ENCODE measurements around the gene GABARAP.

Gene GABARAP

DNA sequence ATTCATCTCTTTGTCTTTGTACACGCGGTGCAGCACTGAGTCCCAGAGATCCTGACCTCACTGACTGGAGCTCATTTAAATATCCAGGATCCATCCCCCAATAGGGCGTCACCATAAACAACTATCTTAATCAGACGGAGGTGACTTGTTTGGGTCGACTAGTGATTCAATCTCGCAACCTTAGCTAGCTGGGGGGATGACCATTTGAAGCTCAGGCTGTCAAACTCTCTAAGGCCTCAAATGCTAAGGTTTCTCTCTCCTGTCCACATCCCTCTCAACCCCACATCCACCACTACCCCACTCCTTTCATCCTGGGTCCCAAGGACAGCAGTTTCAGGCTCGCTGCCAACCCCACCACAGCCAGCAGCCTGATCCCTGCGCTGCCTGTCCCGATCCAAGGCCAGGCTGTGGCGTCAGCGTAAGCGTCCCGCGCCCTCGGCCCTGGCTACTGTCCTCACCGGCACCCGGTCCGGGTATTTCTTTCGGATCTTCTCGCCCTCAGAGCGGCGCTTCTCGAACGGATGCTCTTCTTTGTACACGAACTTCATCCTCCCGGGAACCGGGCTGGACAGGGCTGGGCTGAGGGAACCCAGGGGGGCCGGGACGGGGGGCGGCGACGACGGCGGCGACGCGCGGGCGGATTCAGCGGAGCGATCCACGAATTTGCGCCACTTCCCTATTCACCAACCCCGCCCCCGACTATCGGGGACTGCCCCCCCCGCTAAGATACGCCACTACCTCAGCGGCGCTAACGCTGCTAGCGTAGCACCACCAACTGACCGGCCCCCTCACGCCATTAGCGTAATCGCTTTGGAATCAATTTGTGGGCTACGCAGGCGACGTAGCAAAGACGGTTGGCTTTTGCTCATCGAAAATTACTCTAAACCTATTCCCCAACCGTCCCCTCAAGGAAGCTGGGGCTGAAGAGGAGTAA is at the start of gene GABARAP:
TSS of gene GABARAP (minus strand) at position 667 of the 934 bp plus-strand sequence. CDS start at position 548, 119 bp downstream.
- peak; percentile 87 for DNase-seq

DNA sequence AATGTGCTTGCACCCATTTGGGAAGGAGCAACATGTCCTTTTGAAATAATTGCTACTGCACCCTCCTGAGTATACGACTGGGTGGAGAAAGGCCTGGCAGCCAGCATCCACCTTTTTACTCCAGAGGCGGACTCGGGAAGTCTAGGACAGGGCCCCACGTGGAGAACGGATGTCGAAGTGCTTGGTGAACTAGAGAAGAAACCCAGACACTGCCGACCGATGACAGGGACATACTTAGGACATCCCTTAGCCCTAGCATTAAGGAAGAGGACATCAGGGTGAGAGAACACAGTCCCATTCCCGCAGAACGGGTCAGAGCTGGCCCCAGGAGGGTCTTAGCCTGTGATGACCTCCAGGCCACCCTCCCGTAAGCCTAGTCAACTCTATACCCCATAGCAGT is 48.4 kb upstream of the GABARAP start:
- no peak for DNase-seq

DNA sequence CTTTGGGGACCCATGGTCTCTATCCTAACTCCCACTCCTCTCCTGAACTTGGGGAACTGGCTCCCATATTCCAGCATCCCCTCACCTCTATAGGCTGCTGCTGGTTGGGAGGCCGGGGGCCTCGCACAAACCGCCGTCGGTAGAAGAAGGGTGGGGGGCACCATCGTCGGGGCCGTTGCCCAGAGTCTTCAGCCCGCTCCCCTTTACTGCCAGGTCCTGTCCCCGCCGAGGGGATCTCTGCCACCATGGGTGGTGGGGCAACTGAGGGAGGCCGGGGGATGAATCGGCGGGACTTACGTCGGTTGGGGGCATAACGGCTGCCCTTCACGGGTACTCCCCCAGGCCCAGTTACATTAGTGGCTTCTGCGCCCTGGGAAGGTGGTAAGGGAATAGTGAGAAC is 47.9 kb upstream of the GABARAP start:
- DNase-seq: no peak

DNA sequence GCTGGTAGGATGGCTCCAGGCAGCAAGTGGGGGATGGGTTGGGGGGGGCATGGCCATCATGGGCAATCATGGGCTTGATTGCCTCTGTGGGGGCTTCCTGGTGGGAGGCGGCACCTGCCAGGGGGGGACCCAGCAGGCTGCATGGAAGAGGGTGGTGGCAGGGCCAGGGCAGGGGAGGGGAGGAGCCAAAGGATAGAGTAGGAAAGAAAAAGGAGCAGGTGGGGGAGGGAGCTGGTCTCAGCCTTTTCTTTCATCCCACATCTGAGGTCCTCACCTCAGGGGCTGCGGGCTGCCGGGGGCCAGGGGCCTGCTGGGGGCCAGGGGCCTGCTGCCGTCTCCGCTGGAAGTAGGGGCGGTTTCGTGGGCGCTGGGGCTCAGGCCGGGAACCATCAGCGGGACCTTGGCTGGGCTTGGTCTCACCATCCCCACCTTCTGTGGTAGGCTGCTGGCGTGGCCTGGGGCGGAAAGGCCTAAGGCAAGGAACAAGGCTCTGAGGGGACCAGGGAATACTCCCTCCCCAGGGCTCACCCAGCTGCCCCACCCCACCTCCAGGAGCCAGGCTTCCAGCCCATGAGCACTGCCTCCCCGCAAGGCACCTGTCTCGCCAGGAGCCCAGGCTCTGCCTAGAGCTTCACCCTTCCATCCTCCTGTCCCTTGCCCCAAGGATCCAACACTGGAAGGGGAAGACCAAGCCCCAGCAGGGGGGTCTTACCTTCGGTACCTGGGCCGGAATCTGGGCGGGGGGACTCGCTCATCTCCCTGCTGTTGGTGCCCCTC is 47.2 kb upstream of the GABARAP start:
- no peak for DNase-seq

DNA sequence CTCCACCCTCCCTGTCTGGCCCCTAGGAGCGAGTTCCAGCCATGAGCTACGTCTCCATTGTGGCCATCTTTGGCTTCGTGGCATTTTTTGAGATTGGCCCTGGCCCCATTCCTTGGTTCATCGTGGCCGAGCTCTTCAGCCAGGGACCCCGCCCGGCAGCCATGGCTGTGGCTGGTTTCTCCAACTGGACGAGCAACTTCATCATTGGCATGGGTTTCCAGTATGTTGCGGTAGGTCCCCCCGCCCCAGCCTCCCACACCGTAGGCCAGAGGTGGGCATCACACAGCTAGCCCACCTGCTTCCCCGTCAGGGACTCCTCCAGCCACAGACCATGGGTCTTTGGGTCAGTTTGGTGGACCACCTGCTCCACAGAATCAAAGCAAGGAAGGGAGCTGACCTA is 43.4 kb upstream of the GABARAP start:
- DNase-seq: no peak

DNA sequence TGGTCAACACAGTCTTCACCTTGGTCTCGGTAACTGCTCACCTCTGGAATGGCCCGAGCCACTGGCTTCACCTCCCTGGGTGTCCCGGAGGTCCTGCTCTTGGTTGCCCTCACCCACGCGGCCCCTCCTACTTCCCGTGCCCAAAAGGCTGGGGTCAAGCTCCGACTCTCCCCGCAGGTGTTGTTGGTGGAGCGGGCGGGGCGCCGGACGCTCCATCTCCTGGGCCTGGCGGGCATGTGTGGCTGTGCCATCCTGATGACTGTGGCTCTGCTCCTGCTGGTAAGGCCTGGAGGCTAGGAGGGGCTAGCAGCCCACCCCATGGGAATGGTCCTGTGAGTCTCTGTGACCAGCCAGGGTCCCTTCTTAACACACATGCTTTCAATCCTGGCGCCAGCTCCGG is 42.7 kb upstream of the GABARAP start:
- DNase-seq: no peak

DNA sequence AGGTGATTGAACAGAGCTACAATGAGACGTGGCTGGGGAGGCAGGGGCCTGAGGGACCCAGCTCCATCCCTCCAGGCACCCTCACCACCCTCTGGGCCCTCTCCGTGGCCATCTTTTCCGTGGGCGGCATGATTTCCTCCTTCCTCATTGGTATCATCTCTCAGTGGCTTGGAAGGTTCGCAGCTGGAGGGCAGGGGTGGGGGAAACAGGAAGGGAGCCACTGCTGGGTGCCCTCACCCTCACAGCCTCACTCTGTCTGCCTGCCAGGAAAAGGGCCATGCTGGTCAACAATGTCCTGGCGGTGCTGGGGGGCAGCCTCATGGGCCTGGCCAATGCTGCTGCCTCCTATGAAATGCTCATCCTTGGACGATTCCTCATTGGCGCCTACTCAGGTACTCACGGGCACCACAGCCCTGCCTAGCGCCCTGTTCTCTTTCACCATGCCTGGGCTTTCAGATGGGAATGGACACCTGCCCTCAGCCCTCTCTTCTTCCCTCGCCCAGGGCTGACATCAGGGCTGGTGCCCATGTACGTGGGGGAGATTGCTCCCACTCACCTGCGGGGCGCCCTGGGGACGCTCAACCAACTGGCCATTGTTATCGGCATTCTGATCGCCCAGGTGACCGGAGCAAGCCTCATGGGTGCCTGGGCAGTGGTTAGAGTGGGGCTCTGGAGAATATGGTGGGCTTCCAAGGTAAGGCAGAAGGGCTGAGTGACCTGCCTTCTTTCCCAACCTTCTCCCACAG is 41.4 kb upstream of the GABARAP start:
- no peak for DNase-seq

DNA sequence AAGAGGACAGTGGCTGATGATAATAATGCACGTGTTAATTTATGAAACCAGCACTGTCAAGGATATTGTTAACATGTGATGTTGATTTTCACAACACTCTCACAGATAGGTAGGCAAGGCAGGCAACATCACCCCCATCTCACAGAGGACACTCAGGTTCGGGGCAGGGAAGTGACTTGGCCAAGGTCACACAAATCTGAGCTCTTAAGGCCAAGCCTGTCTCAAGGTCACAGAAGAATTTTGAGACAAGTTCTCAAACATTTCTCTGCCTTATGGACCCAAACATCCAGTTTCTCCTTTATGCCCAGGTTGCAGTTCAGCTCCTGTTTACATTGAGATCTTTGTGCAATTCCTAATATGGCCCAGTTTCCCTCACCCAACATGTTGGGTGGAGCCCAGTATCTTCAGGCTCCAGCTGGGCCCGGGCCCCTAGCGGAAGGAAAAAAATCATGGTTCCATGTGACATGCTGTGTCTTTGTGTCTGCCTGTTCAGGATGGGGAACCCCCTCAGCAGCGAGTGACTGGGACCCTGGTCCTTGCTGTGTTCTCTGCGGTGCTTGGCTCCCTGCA is 40.6 kb upstream of the GABARAP start:
- no peak for DNase-seq

DNA sequence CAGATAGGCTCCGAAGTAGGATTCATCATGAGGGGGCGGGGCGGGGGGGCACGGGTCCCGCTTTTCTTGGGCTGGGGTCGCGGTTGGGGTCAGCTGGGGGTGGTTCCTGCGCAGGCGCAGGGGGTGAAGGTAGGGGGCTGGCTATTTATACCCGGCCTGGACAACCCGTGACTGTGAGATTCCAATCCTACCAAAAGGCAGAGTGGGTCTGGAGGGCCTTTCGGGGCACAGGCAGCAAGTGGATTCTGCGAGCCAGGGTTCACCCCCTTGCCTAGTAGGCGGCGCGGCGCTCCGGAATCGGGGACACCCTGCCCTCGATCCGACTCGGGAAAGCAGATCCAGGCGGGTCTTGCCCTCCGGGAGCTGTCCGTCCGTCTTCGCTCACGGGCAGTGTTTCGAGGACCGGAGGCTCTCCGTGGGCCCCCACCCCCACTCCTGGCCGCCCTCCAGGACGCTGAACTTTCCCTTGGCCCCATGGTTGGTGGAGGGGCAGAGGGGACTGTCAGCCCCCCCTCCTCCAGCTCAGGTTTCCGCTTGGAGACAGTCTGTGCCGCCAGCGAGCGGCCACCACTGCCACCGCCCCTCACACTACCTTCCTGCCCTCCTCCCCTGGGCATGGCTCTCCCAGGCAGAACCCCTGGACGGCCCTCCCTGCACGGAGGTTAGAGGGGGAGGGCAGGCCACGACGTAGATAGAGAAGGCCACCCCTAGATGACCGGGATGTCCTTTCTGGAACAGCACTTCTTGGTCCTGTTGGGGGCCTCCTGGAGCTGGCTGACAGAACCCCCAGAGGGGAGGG is 39.9 kb upstream of the GABARAP start:
- no peak for DNase-seq

DNA sequence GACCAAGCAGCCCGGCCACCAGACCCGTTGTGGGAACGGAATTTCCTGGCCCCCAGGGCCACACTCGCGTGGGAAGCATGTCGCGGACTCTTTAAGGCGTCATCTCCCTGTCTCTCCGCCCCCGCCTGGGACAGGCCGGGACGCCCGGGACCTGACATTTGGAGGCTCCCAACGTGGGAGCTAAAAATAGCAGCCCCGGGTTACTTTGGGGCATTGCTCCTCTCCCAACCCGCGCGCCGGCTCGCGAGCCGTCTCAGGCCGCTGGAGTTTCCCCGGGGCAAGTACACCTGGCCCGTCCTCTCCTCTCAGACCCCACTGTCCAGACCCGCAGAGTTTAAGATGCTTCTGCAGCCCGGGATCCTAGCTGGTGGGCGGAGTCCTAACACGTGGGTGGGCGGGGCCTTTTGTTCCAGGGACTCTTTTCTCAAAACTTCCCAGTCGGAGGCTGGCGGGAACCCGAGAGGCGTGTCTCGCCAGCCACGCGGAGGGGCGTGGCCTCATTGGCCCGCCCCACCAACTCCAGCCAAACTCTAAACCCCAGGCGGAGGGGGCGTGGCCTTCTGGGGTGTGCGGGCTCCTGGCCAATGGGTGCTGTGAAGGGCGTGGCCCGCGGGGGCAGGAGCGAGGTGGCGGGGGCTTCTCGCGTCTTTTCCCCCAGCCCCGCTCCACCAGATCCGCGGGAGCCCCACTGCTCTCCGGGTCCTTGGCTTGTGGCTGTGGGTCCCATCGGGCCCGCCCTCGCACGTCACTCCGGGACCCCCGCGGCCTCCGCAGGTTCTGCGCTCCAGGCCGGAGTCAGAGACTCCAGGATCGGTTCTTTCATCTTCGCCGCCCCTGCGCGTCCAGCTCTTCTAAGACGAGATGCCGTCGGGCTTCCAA is 39.1 kb upstream of the GABARAP start, which contains the start of gene SLC2A4:
TSS of gene SLC2A4 (plus strand) at position 645 of the 879 bp plus-strand sequence. CDS start at position 862, 217 bp downstream.
- peak; percentile 36 for DNase-seq

DNA sequence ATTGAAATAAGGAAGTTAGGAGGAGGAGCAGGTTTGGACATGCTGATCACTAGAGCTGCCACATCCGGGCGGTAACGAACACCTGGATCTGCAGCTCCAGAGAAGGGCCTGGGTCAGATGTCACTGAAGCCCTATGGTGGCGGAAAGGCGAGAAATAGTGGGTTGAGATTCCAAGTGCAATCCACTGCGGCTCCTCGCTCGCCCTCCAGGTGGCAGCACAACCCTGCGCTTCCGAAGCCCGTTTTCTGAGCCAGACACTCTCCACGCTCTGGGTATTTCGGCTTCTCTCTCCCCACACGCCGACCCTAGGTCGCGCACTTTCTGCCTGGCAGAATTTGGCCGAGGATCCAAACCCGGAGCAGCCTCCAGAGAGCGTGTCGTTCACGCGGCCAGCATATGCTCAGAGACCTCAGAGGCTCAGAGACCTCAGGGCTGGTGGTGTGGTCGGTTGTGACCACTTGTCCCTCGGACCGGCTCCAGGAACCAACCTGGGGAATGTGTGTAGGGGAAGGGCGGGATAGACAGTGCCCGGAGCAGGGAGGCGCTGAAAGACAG is 38.3 kb upstream of the GABARAP start:
- DNase-seq: peak; percentile 81

DNA sequence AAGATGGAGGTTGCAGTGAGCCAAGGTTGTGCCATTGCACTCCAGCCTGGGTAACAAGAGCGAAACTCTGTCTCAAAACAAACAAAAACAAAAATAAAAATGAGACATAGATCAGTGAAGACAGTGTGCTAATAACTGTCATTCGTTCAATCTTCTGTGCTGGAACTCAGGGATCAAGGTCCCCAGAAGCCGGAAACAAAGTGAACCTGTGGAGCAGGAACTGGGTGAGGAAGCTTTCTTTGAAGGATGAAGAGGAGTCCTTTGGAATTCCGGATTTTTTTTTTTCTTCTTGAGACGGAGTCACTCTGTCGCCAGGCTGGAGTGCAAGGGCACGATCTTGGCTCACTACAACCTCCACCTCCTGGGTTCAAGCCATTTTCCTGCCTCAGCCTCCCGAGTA is 37.2 kb upstream of the GABARAP start:
- DNase-seq: no peak

DNA sequence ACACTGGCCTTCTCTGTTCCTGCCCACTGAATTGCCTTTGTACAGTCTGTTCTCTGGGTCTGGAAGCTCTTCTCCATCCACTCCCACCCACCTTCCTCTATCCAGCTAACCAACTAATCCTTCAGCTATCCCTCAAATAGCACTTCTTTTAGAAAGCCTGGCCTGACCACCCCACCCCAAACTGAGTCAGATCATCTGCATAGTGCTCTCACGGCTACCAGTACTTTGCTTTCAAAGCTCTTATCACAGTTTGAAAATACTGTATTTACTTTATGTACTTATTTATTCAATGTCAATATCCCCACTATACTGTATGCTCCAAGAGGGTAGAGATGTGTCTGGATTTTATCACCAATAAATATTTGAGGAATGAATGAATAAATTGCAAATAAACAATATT is 24.5 kb upstream of the GABARAP start:
- no peak for DNase-seq

DNA sequence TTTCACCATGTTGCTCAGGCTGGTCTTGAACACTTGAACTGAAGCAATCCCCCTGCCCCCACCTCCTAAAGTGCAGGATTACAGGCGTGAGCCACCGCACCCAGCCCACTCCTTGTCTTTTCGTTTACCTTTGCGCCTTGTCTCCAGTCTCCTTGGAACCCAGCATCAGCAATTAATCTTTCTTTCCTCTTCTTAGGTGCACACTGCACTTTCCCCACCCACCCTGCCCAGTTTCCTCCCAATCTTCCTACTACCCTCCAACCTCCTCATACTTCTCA is 21.5 kb upstream of the GABARAP start:
- DNase-seq: no peak

DNA sequence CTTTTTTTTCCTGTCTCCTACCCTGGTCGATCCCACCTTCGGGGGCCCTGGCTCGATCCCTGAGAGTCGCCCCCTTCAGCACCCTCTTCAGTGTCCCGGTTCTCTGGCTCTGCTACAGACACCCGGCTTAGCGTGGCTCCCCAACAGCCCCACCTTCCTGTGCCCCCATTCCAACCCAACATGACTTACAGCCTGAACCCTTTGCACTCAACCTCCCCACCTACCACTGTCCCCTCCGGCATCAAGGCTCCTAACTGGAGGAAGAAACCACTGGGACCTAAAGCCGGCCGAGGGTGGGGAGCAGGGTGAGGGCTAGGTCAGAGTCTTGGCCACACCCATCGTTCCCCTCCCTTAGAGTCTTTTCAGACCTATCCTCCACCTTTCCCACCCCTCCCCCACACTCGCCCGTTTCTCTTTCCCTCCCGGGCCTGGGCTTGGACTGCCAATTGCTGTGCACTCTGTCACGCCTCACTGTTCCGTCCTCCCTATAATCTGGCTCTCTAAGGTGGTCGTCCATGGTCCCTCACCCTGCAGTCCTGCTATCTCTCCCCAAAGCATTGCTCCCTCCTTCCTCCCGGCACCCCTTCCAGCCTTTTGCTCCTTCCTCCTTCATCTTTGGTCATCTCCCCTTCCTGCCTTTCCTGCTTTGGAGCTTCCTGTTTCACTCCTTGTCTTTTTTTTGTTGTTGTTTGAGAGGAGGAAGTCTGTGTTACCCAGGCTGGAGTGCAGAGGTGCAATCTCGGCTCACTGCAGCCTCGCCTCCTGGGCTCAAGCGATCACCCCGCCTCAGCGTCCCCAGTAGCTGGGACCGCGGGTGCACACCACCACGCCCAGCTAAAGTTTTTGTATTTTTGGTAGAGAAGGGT is 20.9 kb upstream of the GABARAP start:
- DNase-seq: peak; percentile 56

DNA sequence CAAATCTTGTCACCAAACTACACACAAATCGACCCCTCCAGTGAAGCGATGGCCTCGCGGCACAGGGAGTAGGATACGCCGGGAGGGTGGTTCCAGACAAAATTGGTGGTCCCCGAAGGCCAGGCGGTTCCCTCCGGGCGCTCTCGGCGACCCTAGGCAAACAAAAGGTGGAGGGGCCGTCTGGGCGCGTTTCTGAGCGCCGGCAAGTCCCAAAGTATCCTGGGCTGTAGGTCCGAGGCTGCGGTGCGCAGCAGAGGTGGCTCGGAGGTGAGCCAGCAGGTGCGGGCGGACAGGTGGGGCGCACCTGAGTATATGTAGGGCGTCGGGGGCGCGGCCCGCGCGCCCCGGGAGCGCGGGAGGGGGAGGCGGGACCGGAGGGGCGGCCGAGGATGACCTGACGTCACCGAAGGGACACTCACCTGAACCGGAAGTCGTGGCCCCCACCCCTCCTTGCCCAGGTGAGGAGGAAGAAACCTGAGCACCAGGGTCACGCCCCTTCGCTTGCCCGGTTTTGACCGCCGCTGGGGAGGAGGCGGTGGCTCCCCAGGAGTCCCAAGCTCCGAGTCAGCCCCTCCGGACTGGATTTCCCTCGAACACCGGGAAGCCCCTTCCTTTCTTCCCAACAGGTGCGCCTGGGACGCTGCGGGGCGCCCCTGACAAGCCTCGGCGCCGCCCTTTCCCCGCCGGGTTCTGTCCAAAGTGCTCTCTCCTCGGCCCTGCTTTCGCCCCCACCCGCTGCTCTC is 20.1 kb upstream of the GABARAP start, which contains the start of gene CLDN7:
TSS of gene CLDN7 (minus strand) at position 287 of the 743 bp plus-strand sequence. CDS start 435 bp downstream, outside the sequence.
- peak; percentile 88 for DNase-seq

DNA sequence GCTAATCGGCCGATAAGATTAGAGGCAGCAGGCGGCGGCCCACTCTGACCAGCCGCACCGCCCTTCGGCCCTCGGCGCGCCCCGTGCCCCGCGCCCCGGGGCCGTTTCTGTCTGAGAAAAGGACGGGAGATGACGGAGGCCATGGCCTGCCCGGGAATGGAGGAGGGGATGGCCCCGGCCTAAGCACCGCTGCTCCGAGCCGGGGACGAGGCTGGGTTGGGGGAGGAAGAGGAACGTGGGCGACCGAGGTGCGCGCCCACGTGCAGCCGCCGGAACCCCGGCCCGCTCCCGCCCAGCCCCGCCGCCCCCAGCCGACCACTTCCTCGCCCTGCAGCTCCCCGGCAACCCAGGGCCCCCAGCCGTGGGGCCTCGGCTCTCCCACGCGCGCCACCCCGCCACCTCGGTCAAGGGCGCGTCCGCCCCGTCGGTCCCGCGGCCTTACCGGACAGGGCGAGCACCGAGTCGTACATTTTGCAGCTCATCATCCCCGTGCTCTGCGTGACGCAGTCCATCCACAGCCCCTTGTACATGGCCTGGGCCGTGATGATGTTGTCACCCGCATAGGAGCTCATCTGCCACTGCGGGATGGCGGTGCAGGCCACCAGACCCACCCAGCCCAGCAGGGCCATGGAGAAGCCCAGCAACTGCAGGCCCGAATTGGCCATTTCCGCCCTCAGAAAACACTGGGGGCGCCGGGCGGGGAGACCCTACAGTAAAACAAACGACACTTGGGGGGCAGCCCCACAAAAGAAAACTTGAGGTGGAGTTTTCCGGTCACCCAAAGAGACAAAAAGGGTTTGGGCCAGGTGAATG is 19.3 kb upstream of the GABARAP start:
- DNase-seq: no peak

Data from DMS79 treated with DMSO at 0.1 percent for 48 hours (cell line).